Stimulated activated naive CD8-positive, alpha-beta T cell treated with anti-CD3 and anti-CD28 coated beads, Interleukin-15, amount 100 ng/mL, for 72 hours (primary cell): ENCODE results near the gene LRRC32.
"Not testable (repeated sequence)": the region's sequence is repeated elsewhere in the genome, so short reads cannot be mapped to it uniquely, and the experiment has no call there.

Experiments
- ATAC-seq: fragments of 150-1000 bp; cut with Tn5 transposase; 2 replicates; pipeline ENCODE4 v1.10.0; 2021; ENCODE audit warnings: mild to moderate bottlenecking, moderate library complexity
- DNase-seq, 2 donors: peaks; one replicate each; pipeline ENCODE4 v3.0.0; 2021 to 2022
- H3K27ac Mint-ChIP-seq, 2 donors: one replicate each; pipeline ENCODE4 v1.8.0; 2022; ENCODE audit warnings: mild to moderate bottlenecking in 2 of 2, mixed read lengths in 2 of 2, moderate library complexity in 2 of 2
- H3K27me3 Mint-ChIP-seq: one replicate; pipeline ENCODE4 v1.8.0; 2022; ENCODE audit warnings: mixed read lengths
- H3K4me1 Mint-ChIP-seq: one replicate; pipeline ENCODE4 v1.8.0; 2022; ENCODE audit warnings: mild to moderate bottlenecking, mixed read lengths
- H3K4me3 Mint-ChIP-seq, 2 donors: one replicate each; pipeline ENCODE4 v1.8.0; 2022; ENCODE audit warnings: mild to moderate bottlenecking in 2 of 2, mixed read lengths in 2 of 2, moderate library complexity in 1 of 2
- H3K9me3 Mint-ChIP-seq, 2 donors: one replicate each; pipeline ENCODE4 v1.8.0; 2022; ENCODE audit warnings: mixed read lengths in 2 of 2

The LRRC32 gene

GRCh38 chr11:76627606-76628005 lies 42.9 kb downstream of the LRRC32 start:
- H3K9me3 Mint-ChIP-seq = peaks cover 15 to 27% of the 10 kb centered on the region in 2 donors
- peak overlapping the region; percentile 83 to 93 for H3K4me3 Mint-ChIP-seq
- DNase-seq (peak; percentile 44 to 55), ATAC-seq (peak; percentile 3)
- H3K27ac Mint-ChIP-seq = peak overlapping the region; percentile 75 to 98
- peaks cover 86% of the 10 kb centered on the region for H3K4me1 Mint-ChIP-seq
- no peaks in the 10 kb centered on the region for H3K27me3 Mint-ChIP-seq

GRCh38 chr11:76626921-76627401 lies 43.6 kb downstream of the LRRC32 start:
- ATAC-seq (peak; percentile 60), DNase-seq (peak; percentile 76 to 91)
- no peaks in the 10 kb centered on the region for H3K27me3 Mint-ChIP-seq
- peaks cover 15 to 27% of the 10 kb centered on the region in 2 donors for H3K9me3 Mint-ChIP-seq
- peak overlapping the region; percentile 75 to 98 for H3K27ac Mint-ChIP-seq
- H3K4me3 Mint-ChIP-seq = peak overlapping the region; percentile 36 to 93
- H3K4me1 Mint-ChIP-seq = peaks cover 79% of the 10 kb centered on the region

- Mint-ChIP-seq H3K4me1 (peaks cover 72% of the 10 kb centered on the region), H3K27ac (peak overlapping the region in 1 of 2 donors; percentile 36), H3K9me3 (peaks cover 15 to 27% of the 10 kb centered on the region in 2 donors), H3K4me3 (peak overlapping the region in 1 of 2 donors; percentile 26), H3K27me3 (no peaks in the 10 kb centered on the region)
- ATAC-seq (no peak), DNase-seq (no peak)
Observed at GRCh38 chr11:76626266-76626665, 44.3 kb downstream of the LRRC32 start.

GRCh38 chr11:76625472-76626186 lies 44.9 kb downstream of the LRRC32 start:
- H3K27ac Mint-ChIP-seq = no peak overlapping the region
- ATAC-seq = no peak
- DNase-seq = no peak
- H3K9me3 Mint-ChIP-seq = peaks cover 14 to 26% of the 10 kb centered on the region in 2 donors
- peaks cover 66% of the 10 kb centered on the region for H3K4me1 Mint-ChIP-seq
- no peaks in the 10 kb centered on the region for H3K27me3 Mint-ChIP-seq
- H3K4me3 Mint-ChIP-seq = peak overlapping the region in 1 of 2 donors; percentile 16

DNA sequence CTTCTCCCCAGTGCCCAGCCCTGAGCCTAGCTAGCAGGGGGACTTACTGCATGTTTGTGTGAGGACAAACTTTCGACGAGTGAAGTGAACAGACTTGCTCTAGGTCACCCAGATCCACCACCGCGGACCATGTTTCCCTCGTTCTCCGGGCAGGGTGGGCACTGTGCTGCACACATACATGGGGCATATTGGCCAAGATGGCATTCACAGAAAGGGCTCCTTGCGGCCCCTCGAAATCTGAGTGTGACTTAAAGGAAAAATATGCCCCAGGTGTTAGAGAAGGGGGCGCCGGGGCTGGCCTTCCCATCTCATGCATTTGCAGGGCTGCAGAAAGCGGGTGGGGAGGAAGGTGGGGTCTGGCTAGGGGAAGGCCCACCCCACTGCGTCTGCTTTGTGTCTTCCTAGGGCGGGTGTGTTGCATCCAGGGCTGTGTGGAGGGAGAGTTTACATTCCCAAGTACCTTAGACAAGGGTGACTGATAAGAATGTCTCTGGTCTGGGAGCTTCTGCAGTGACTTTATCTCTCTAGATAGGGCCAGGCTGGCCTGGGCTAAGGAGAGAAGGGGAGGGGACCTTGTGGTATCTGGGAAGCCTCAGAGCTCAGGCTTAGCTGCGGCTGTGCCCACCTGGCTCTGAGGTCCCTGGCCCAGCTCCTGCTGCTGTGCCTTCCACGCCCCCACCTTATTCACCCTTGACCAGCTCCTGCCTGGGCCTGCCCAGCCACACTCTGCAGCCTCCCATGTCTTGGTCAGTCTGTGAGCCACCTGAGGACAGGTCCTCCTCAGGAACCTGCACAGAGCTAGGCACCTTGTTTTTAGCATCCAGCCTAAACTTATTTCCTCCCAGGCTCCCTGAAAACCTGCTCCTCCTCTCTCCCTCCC lies 45.8 kb downstream of the LRRC32 start:
- Mint-ChIP-seq H3K9me3 (peaks cover 10 to 20% of the 10 kb centered on the region in 2 donors), H3K27ac (no peak overlapping the region), H3K4me3 (no peak overlapping the region), H3K4me1 (peaks cover 57% of the 10 kb centered on the region), H3K27me3 (no peaks in the 10 kb centered on the region)
- ATAC-seq (no peak), DNase-seq (no peak)

- Mint-ChIP-seq H3K9me3 (peaks cover 10 to 20% of the 10 kb centered on the region in 2 donors), H3K27ac (no peak overlapping the region), H3K4me3 (no peak overlapping the region), H3K27me3 (no peaks in the 10 kb centered on the region), H3K4me1 (peaks cover 49% of the 10 kb centered on the region)
- ATAC-seq (no peak), DNase-seq (no peak)
Observed at GRCh38 chr11:76623884-76624419, 46.6 kb downstream of the LRRC32 start.

GRCh38 chr11:76623171-76623883 lies 47.2 kb downstream of the LRRC32 start:
- no peak for ATAC-seq
- Mint-ChIP-seq H3K4me3 (no peak overlapping the region), H3K27me3 (no peaks in the 10 kb centered on the region), H3K4me1 (peaks cover 43% of the 10 kb centered on the region), H3K27ac (peak overlapping the region; percentile 58 to 63), H3K9me3 (peaks cover 12 to 23% of the 10 kb centered on the region in 2 donors)
- no peak for DNase-seq

GRCh38 chr11:76622493-76623094 lies 48.0 kb downstream of the LRRC32 start:
- no peak for ATAC-seq
- Mint-ChIP-seq H3K9me3 (peaks cover 14 to 27% of the 10 kb centered on the region in 2 donors), H3K4me3 (no peak overlapping the region), H3K27ac (no peak overlapping the region), H3K27me3 (no peaks in the 10 kb centered on the region), H3K4me1 (peaks cover 36% of the 10 kb centered on the region)
- no peak for DNase-seq

DNA sequence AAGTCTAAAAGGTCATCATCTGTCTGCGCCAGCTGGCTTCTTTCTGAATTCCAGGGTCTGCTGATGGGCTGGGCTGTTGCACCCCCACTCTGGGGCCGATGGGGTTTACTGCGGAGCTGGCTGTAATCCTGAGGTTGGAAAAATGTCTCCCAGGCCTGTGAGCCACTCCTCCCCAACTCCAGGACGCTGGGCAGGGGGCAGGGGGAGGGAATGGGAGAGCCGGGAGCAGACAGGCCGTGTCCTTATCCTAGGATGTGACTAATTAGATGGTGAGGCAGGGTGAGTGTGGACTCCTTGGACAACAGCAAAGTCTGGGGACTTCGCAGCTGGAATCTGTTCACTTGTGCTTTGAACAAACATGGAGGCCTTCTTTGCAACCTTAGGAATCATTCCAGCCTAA lies 48.7 kb downstream of the LRRC32 start:
- ATAC-seq (no peak), DNase-seq (no peak)
- H3K4me3 Mint-ChIP-seq = no peak overlapping the region
- H3K27me3 Mint-ChIP-seq = no peaks in the 10 kb centered on the region
- H3K9me3 Mint-ChIP-seq = peaks cover 14 to 27% of the 10 kb centered on the region in 2 donors
- no peak overlapping the region for H3K27ac Mint-ChIP-seq
- peaks cover 28% of the 10 kb centered on the region for H3K4me1 Mint-ChIP-seq

DNA sequence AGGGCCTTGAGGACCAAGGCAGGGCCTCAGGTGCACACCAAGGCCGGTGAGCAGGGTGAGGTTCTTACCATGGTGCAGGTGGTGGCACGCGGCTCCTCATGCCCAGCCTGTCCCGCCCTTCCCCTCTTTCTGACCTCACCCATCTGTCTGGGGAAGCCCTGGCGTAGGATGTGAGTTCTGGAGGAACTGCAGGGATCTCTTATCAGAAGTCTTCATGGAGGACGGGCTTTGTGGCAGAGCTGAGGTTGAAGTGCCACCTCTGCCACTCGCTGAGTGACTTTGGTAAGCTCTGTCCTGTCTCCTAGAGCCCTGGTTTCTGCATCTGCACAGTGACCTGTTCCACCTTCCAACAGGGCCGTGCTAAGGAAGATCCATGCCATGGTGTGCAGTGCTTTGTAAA lies 49.1 kb downstream of the LRRC32 start:
- Mint-ChIP-seq H3K9me3 (peaks cover 14 to 25% of the 10 kb centered on the region in 2 donors), H3K4me1 (peaks cover 24% of the 10 kb centered on the region), H3K27me3 (no peaks in the 10 kb centered on the region), H3K4me3 (no peak overlapping the region), H3K27ac (no peak overlapping the region)
- no peak for ATAC-seq
- DNase-seq = no peak

GRCh38 chr11:76620489-76620888 lies 50.1 kb downstream of the LRRC32 start:
- Mint-ChIP-seq H3K27me3 (peaks cover 7% of the 10 kb centered on the region), H3K4me1 (peaks cover 22% of the 10 kb centered on the region), H3K4me3 (no peak overlapping the region), H3K27ac (no peak overlapping the region), H3K9me3 (peaks cover 9 to 16% of the 10 kb centered on the region in 2 donors)
- DNase-seq = no peak
- ATAC-seq = no peak

DNA sequence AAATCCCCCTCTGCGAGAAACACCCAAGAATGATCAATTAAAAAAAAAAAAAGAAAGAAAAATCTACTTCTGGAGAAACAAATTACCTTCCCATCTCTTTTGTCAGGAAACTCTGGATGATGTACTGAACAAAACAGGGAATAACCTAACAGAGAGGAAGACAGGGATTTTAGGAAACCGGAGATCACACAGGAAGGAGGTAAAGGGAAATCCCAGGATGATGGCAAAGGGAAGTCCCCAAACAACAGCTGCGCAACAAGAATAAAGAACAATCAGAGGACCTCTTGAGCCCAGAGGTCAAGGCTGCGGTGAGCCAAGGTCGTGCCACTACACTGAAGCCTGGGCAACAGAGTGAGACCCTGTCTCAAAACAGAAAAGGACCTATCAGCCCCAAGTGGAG lies 50.7 kb downstream of the LRRC32 start:
- not testable (repeated sequence) for DNase-seq, H3K9me3 Mint-ChIP-seq, ATAC-seq, H3K4me3 Mint-ChIP-seq, H3K27me3 Mint-ChIP-seq, H3K27ac Mint-ChIP-seq
- peaks cover 24% of the 10 kb centered on the region for H3K4me1 Mint-ChIP-seq

DNA sequence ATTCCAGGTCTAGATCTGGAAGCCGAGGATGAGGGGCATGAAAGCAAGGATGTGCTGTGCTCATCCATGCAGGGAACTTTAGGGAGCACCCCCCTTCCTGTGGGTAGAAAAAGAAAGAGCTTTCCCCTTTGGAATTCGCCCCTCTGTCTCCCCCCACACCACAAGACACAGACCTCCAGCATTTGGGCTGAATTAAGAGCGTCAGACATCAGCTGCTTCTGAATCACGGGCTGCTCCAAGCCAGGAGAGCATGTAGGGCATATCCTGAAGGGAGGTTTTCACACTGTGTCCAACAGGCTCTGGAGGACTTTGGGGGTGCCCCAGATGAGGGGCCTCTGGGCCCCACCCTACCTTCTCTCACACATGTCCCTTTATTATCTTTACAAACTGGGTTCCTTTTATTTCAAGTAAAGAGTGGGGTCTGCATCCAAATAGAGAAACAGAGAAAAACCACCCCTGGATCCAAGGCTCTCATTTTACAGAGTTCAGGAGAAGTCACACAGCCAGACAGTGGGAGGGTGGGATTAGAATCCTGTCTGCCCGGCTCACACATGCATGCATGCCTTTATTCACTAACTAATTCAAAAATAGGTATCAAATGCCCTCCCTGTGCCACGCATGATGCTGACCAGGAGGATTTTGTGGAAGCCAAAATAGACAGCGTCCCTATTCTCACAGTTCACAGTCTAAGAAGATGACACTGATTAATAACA lies 52.8 kb downstream of the LRRC32 start:
- no peak for ATAC-seq
- Mint-ChIP-seq H3K4me1 (peaks cover 4% of the 10 kb centered on the region), H3K27me3 (peaks cover 17% of the 10 kb centered on the region), H3K27ac (peak overlapping the region in 1 of 2 donors; percentile 14), H3K4me3 (no peak overlapping the region), H3K9me3 (peaks cover 4 to 7% of the 10 kb centered on the region in 2 donors)
- no peak for DNase-seq
